ENCODE measurements around the gene PCF11.

The PCF11 gene

DNA sequence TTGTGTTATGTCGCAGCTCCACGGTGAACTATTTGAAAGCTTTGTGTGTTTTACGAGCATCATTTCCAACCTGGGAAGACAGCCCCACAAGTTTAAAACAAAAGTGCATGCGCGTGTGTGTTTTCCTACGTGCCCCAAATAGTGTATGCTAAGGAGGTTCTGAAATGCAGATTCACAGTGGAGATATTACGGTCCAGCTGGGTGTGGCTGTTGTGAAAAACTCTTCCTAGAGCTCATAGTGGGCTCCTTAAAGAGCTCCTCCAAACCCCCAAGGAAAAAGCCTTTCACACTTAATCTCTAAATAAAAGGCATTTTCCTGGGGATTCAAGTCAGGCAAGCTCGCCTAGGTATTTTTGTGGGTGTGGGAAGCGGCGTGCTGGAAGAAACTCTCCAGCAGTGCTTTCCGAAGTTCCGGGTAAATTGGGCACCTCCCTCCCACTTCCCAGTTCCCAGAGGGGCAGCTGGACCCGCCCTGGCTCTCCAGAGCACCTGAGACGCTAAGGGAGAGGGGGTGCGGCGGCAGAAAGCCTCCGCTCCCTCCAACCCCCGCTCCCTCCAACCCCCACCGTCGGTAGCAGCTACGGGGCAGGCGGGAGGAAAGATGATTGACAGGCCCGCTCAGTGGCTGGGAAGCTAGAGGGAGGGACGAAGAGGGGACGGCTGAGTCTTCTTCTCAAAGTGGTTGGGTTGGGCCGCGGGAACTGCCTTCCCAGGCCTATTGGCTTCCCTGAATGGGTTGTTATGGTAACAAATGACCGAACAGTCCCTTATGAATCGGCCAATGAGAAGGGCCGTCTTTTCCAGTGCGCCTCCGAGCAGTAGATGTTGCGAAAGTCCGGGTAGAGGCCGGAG, 561 bp upstream of the PCF11 start:
- DNase-seq: peak; percentile 98

DNA sequence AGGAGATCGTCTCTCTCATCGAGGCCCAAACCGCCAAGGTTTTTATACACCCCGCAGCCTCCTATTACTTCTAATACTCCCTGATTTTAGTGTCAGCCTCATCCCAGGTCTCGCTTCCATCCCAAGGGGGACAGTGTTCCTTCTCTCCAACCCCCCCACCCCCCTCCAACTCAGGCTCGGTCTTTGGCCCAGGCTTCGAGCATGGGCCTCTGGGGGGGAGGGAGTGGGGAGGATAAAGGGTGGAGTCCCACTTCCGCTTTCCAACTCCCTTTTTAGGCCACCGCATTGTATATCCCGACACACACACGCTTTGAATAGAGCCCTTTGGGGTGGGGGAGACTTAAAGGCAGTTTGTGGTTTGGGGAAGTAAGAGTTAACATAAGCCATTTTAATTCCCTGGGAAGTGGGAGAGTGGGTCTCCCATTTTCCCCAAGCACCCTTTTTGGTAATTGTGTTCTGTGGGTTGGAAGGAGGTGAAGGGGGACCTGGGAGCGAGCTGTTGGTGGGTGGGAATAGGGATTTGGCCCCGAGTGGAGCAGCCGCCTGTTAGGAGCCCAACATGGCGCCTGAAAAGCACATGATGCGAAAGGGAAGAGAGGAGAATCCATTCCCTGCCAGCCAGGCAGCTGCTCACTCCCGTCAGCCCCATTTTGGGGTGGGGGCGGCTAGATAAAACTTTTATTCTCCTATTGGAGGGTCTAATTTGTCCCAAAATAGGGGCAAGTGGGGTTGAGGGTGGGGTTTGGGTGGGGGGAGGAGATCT, 844 bp downstream of the PCF11 start:
- DNase-seq: no peak

GRCh38 chr11:83158357-83158786, 1.4 kb downstream of the PCF11 start:
- no peak for DNase-seq

- no peak for DNase-seq
These were observed 2.3 kb downstream of the PCF11 start for GRCh38 chr11:83158965-83159901.

DNA sequence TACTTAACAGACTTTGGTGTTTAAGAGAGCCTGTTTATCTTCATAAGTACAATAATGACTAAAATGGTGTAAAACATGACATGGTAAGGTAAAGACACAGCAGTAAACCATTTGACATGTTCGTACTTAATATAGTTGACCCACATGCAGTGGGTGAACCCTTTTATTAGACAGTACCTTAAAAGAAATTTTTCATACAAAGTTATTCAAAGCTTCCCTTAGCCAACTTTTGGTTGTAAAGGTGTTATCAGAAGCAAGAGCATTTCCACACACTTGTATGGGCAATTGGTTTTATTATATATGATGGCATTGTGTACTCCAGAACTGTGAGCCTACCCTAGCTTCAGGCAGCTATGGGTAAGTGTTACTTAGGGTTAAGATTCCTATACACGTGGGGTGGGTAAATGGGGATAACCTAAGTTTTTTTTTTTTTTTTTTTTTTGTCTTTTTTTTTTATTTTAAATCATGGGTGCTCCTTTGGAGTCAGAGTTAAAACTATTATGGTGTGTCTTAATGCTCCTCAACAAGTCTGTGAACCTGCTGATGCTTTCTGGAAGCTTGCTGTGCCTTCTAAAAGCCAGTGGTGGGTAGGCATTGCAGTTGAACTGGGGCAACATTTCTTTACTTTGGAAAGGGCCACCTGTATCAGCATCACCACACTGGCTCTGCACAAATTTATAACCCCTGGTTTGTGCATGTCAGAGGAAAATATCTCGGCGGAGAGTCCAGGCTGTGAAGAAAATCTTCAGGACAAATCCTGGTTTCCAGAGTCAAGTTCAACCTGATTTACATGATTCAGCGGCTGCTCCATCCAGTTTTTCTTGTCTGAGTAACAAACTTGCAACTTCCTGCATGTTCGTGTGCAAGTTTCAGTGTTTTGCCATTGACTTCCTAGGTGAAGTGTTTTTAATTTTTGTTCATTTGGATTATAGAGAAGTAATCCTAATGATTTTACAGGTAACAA, 3.3 kb downstream of the PCF11 start:
- no peak for DNase-seq

DNA sequence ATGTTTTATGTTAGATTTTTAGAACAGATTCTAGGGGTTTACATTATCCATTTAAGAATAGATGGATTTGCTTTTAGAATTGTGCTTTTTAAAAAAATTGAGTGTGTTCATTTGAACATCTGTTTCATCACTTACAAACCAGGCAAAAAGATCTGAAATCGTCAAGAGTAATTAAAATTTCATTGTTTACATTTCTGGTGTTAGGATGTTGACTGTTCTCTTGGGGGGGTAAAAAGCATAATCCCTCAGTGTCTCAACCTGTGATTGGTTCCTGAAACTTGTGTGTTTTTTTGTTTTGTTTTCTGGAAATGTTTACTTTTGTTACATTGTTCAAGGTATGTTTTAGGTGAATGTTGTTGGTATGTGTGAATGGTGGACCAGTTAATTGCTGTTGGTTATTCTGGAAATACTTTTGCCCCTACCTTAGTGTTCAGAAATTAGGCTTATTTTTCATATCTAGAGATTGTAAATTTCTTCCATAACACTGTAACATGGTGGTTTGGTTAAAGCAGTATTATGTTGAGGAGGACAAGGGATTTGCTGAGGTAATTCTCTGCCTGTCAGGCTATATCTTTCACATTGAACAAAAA, 4.8 kb downstream of the PCF11 start:
- no peak for DNase-seq

DNA sequence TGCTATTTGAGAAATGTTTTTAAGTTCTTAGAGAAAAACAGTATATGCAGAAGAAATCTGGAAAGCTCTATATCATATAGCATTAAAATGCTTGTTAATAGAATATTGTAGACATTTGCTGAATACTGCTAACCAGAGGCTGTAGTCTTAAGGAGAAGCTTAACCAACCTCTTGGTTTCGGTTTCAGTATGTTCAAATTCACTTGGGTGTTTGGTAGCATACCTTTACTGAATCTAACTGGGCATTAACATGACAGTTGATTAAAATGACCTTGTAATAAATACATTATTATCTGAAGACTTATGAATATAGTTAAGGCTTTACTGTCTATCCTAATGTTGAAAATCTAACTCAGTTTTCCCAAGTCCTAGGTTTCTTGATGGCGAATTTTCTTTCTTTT, 5.4 kb downstream of the PCF11 start:
- no peak for DNase-seq

- no peak for DNase-seq
These were observed 9.4 kb downstream of the PCF11 start for GRCh38 chr11:83166193-83166866.

DNA sequence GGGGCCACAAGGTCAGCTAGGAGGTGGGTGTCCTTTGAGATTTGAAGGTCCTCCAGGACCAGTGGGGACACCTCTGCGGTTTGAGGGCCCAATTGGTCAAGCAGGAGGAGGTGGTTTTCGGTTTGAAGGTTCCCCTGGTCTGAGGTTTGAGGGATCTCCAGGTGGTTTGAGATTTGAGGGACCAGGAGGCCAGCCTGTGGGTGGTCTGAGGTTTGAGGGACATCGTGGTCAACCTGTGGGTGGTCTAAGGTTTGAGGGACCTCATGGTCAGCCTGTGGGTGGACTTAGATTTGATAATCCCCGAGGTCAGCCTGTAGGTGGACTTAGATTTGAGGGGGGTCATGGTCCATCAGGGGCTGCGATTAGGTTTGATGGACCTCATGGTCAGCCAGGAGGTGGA, 11.8 kb downstream of the PCF11 start:
- no peak for DNase-seq

DNA sequence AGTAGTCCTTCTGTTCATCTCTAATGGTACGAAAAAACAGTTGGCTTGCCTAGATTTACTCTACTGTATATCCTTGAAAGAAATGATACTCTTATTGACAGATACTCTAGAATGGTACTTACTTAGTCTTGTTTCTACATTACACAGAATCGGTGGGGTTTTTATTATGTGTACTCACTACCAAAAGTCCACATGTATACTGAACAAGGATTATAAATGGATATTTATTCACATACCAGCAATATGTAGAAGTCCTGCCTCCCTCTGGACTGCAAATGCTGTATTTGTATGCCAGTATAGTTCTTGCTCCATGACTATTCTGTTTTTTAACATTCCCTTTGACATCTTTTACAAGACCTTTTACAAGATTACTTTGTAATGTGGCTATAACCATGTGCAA, 13.9 kb downstream of the PCF11 start:
- DNase-seq: no peak

DNA sequence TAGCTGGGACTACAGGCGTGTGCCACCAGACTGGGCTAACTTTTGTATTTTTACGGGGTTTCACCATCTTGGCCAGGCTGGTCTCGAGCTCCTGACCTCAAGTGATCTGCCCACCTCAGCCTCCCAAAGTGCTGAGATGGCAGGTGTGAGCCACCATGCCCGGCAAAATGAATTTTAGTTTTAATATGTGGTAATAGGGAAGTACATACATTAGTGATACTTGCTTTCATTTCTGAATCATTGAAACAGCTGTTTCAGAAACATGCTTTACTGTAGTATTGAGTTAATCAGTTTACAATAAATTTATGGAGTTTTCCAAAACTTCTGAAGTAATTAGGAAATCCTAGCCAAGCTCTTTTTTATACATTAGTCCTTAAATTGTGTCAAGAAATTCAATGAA, 15.6 kb downstream of the PCF11 start:
- no peak for DNase-seq

DNA sequence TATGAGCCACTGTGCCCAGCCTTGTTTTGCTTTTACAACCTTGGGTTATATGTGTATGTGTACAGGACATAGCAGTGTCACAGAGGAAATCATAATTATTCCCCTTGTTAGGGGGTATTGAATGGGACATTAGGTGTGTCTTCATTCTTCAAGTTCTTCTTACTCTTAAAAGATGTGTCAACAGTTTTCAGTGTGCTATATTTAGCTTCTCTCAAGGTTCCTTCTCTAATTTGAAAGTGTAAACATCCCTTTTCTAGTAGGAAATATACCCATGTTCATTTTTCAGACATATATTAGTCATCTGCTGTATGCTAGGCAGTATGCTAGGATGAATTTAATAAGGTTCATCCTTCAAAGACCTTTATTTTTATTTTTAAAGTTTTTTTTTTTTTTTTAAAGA, 17.1 kb downstream of the PCF11 start:
- no peak for DNase-seq

- no peak for DNase-seq
These were observed 18.9 kb downstream of the PCF11 start for GRCh38 chr11:83175815-83176214.

DNA sequence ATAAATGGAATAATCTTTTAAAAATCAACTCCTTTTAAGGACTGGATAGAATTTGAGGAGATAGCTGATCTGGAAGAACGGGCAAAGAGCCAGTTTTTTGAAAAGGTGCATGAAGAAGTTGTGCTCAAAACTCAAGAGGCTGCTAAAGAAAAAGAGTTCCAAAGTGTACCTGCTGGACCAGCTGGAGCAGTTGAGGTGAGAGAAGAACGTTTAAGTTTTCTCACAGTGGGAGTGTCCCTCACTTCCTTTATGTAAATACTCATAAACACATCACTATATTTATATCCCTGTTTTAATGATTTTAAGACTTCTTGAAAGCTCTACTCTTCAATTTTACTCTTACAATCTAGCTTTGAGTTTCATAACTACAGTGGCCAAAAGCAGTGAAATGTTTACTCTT, 24.9 kb downstream of the PCF11 start:
- no peak for DNase-seq

DNA sequence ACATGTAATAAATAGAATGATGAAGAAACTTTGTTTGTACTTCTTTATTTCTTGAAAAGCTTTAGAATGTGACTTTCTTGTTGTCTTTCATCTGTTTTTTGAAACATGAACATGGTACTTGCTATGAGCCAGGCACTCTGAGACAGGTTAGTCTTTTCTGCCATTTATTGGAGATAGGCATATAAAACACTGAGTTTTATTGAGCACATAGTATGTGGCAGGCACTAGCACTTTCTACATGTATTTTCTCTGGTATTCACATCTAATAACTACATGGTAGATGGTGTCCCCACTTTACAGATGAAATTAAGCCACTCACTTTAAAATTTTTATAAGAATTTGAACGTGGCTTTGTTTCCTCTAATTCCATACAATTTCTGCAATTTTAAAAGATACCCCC, 28.8 kb downstream of the PCF11 start:
- no peak for DNase-seq

DNA sequence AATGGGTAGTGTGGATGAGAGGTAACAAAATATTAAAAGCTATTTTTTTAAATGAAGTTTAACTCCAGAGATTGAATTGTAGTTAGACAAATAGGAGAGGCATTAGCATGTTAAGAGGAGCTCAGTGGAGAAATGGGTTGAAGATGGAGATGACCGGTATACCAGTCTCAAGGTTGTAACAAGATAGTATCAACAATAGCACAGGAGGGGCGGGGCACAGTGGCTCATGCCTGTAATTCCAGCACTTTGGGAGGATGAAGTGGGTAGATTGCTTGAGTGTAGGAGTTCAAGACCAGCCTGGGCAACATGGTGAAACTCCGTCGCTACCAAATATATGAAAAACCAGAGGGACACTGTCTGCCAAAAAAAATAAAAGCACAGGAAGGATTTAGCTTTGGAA, 30.5 kb downstream of the PCF11 start:
- no peak for DNase-seq

- DNase-seq: no peak
These were observed 34.6 kb downstream of the PCF11 start for GRCh38 chr11:83191491-83191890.

DNA sequence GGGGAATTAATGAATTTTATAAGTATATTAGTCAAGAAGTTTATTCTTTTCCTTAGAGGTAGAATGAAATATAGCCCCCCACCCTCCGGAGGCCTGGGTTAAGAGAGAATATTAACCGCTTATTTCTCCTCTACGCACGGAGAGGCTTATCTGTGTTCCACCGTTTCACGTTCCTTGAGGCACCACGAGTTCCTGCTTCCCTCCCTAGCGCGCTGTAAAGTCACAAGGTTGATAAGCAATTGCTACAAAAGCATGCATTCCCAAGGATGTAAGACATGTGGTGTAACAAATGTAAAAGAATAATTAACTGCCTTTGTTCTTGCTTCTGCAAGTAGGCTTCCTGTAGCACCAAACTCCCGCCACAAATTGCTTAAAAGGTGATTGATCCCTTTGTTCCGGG, 35.1 kb downstream of the PCF11 start:
- DNase-seq: no peak

GRCh38 chr11:83192606-83193245, 35.8 kb downstream of the PCF11 start:
- no peak for DNase-seq

All from DMS 273 treated with DMSO at 0.1 percent for 48 hours (cell line).